Measurements from ENCODE around the gene TRIM9.
A peak's percentile ranks its signal among the peaks of the same experiment; 100 is the strongest.

The TRIM9 gene

GRCh38 chr14:50946234-50946935, 148.5 kb downstream of the TRIM9 start:
- Histone ChIP-seq H3K4me3 (ENCODE audit: low read length) (no peak overlapping the region), H3K9me3 (ENCODE audit: insufficient read depth, low read length) (no peaks in the 10 kb centered on the region), H4K20me1 (ENCODE audit: insufficient read depth, low read length) (no peaks in the 10 kb centered on the region), H3K36me3 (replicated peaks; ENCODE audit: low read depth, low read length) (no peaks in the 10 kb centered on the region), H3K9ac (ENCODE audit: low read length) (no peak overlapping the region), H3K4me1 (ENCODE audit: low read length) (no peaks in the 10 kb centered on the region), H3K4me2 (ENCODE audit: low read length) (no peak overlapping the region), H3K27me3 (ENCODE audit: low read depth, low read length) (no peaks in the 10 kb centered on the region), H3K27ac (ENCODE audit: low read length) (no peak overlapping the region), H3K79me2 (ENCODE audit: low read length) (no peaks in the 10 kb centered on the region), H2AFZ (ENCODE audit: low read depth, low read length) (no peak overlapping the region)
- TF ChIP-seq EZH2phosphoT487 (IDR thresholded peaks at IDR 0.05; ENCODE audit: low read depth) (no peak), CTCF (IDR thresholded peaks at IDR 0.05; ENCODE audit: low read depth, low read length) (no peak)

GRCh38 chr14:50944647-50945413, 150.1 kb downstream of the TRIM9 start:
- no peaks in the 10 kb centered on the region for H3K4me1 ChIP-seq (ENCODE audit: low read length)
- peak overlapping the region; percentile 34 for H2AFZ ChIP-seq (ENCODE audit: low read depth, low read length)
- no peak overlapping the region for H3K27ac ChIP-seq (ENCODE audit: low read length)

GRCh38 chr14:50943943-50944646, 150.8 kb downstream of the TRIM9 start, which contains the start of gene PYGL:
Gene PYGL, minus strand, starts transcription at chr14:50944483. Its CDS starts 80 bp downstream, at chr14:50944403.
- H3K79me2 ChIP-seq (ENCODE audit: low read length), result no peaks in the 10 kb centered on the region
- no peaks in the 10 kb centered on the region for H3K9me3 ChIP-seq (ENCODE audit: insufficient read depth, low read length)
- H3K27ac ChIP-seq (ENCODE audit: low read length), result no peak within 1 kb of the TSS
- H3K4me1 ChIP-seq (ENCODE audit: low read length), result no peaks in the 10 kb centered on the region
- no peak within 1 kb of the TSS for H3K9ac ChIP-seq (ENCODE audit: low read length)
- no peak for TF ChIP-seq CTCF (IDR thresholded peaks at IDR 0.05; ENCODE audit: low read depth, low read length)
- no peak for TF ChIP-seq EZH2phosphoT487 (IDR thresholded peaks at IDR 0.05; ENCODE audit: low read depth)
- no peaks in the 10 kb centered on the region for H4K20me1 ChIP-seq (ENCODE audit: insufficient read depth, low read length)
- H2AFZ ChIP-seq (ENCODE audit: low read depth, low read length), result peak within 1 kb of the TSS; percentile 34
- no peaks in the 10 kb centered on the region for H3K27me3 ChIP-seq (ENCODE audit: low read depth, low read length)
- peak within 1 kb of the TSS; percentile 46 for H3K4me2 ChIP-seq (ENCODE audit: low read length)
- peak within 1 kb of the TSS; percentile 75 for H3K4me3 ChIP-seq (ENCODE audit: low read length)
- H3K36me3 ChIP-seq (replicated peaks; ENCODE audit: low read depth, low read length), result no peaks in the 10 kb centered on the region

More at GRCh38 chr14:50944647-50945413, 150.1 kb downstream of the TRIM9 start:
- Histone ChIP-seq H3K4me2 (ENCODE audit: low read length) (peak overlapping the region; percentile 46), H3K9ac (ENCODE audit: low read length) (no peak overlapping the region), H3K36me3 (replicated peaks; ENCODE audit: low read depth, low read length) (no peaks in the 10 kb centered on the region), H3K79me2 (ENCODE audit: low read length) (no peaks in the 10 kb centered on the region), H3K9me3 (ENCODE audit: insufficient read depth, low read length) (no peaks in the 10 kb centered on the region), H3K27me3 (ENCODE audit: low read depth, low read length) (no peaks in the 10 kb centered on the region), H4K20me1 (ENCODE audit: insufficient read depth, low read length) (no peaks in the 10 kb centered on the region), H3K4me3 (ENCODE audit: low read length) (peak overlapping the region; percentile 75)
- no peak for TF ChIP-seq CTCF (IDR thresholded peaks at IDR 0.05; ENCODE audit: low read depth, low read length)
- no peak for TF ChIP-seq EZH2phosphoT487 (IDR thresholded peaks at IDR 0.05; ENCODE audit: low read depth)

Measured in OCI-LY3 (cell line).